SK-N-SH treated with all-trans-retinoic acid at 6 μM for 48 hours (cell line): Measurements from ENCODE around the gene CEP89.

Experiments used
- ARNTL ChIP-seq: fragments of 450-650 bp; formaldehyde crosslinking; IDR thresholded peaks from 2 replicates; pipeline ENCODE4 v1.5.0; 2020; ENCODE audit warnings: low read depth, mild to moderate bottlenecking, moderate library complexity, borderline replicate concordance
- BACH2 ChIP-seq: fragments of 250-450 bp; sonication (Bioruptor Pico); IDR thresholded peaks from 2 replicates; pipeline ENCODE4 v1.9.0; 2021; ENCODE audit warnings: mild to moderate bottlenecking, borderline replicate concordance
- ESRRG ChIP-seq: fragments of 250-450 bp; sonication (Bioruptor Pico); IDR thresholded peaks from 2 replicates; pipeline ENCODE4 v1.6.1; 2021; ENCODE audit warnings: mild to moderate bottlenecking
- OSR1 ChIP-seq: fragments of 250-450 bp; sonication (Bioruptor Pico); IDR thresholded peaks from 2 replicates; pipeline ENCODE4 v1.8.0; 2022; ENCODE audit warnings: moderate library complexity, mild to moderate bottlenecking, inconsistent platforms
- PATZ1 ChIP-seq: fragments of 250-450 bp; sonication (Bioruptor Pico); IDR thresholded peaks from 2 replicates; pipeline ENCODE4 v1.8.0; 2020; ENCODE audit warnings: mild to moderate bottlenecking, moderate library complexity, borderline replicate concordance
- PPARA ChIP-seq: fragments of 250-450 bp; sonication (Bioruptor Pico); IDR thresholded peaks from 2 replicates; pipeline ENCODE4 v1.5.0; 2020; ENCODE audit warnings: mild to moderate bottlenecking, borderline replicate concordance
- RARB ChIP-seq: fragments of 250-450 bp; sonication (Bioruptor Pico); IDR thresholded peaks from 2 replicates; pipeline ENCODE4 v1.8.0; 2021; ENCODE audit warnings: mild to moderate bottlenecking, moderate library complexity
- TSHZ2 ChIP-seq: fragments of 250-450 bp; sonication (Bioruptor Pico); IDR thresholded peaks from 2 replicates; pipeline ENCODE4 v1.5.0; 2020; ENCODE audit warnings: mild to moderate bottlenecking, moderate library complexity
- ZFP3 ChIP-seq: fragments of 250-450 bp; sonication (Bioruptor Pico); IDR thresholded peaks from 2 replicates; pipeline ENCODE4 v1.5.0; 2020; ENCODE audit warnings: mild to moderate bottlenecking, moderate library complexity
- ZFP30 ChIP-seq: fragments of 450-650 bp; formaldehyde crosslinking; IDR thresholded peaks from 2 replicates; pipeline ENCODE4 v1.5.0; 2022; ENCODE audit warnings: mild to moderate bottlenecking, moderate library complexity
- ZNF565 ChIP-seq: fragments of 450-650 bp; formaldehyde crosslinking; conservative IDR thresholded peaks from 2 replicates; pipeline ENCODE4 v1.5.0; 2020; ENCODE audit warnings: low read depth, mild to moderate bottlenecking, moderate library complexity
- ZNF8 ChIP-seq: fragments of 450-650 bp; formaldehyde crosslinking; IDR thresholded peaks from 2 replicates; pipeline ENCODE4 v1.5.0; 2020; ENCODE audit warnings: mild to moderate bottlenecking, moderate library complexity
- TF ChIP-seq, protein P1 (sequence below): fragments of 250-450 bp; sonication (Bioruptor Pico); IDR thresholded peaks from 2 replicates; pipeline ENCODE4 v1.8.0; 2021; ENCODE audit warnings: low read depth, mild to moderate bottlenecking, moderate library complexity, borderline replicate concordance
- TF ChIP-seq, protein P2 (sequence below): fragments of 250-450 bp; sonication (Bioruptor Pico); IDR thresholded peaks from 2 replicates; pipeline ENCODE4 v1.5.1; 2020; ENCODE audit warnings: low read depth, mild to moderate bottlenecking, moderate library complexity

- no peak for TF ChIP-seq ESRRG (CRISPR knock-in tag)
- TF ChIP-seq ZFP3 (CRISPR knock-in tag) = no peak
- no peak for TF ChIP-seq ZNF8 (CRISPR knock-in tag)
- no peak for TF ChIP-seq BACH2
- no peak for TF ChIP-seq ARNTL
- no peak for TF ChIP-seq OSR1
- TF ChIP-seq PATZ1 = no peak
- TF ChIP-seq ZNF565 (CRISPR knock-in tag) = no peak
- TF ChIP-seq PPARA (CRISPR knock-in tag) = no peak
- TF ChIP-seq, protein P1, sequence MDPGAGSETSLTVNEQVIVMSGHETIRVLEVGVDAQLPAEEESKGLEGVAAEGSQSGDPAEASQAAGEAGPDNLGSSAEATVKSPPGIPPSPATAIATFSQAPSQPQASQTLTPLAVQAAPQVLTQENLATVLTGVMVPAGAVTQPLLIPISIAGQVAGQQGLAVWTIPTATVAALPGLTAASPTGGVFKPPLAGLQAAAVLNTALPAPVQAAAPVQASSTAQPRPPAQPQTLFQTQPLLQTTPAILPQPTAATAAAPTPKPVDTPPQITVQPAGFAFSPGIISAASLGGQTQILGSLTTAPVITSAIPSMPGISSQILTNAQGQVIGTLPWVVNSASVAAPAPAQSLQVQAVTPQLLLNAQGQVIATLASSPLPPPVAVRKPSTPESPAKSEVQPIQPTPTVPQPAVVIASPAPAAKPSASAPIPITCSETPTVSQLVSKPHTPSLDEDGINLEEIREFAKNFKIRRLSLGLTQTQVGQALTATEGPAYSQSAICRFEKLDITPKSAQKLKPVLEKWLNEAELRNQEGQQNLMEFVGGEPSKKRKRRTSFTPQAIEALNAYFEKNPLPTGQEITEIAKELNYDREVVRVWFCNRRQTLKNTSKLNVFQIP (CRISPR knock-in tag) = no peak
- TF ChIP-seq ZFP30 = no peak
- TF ChIP-seq, protein P2, sequence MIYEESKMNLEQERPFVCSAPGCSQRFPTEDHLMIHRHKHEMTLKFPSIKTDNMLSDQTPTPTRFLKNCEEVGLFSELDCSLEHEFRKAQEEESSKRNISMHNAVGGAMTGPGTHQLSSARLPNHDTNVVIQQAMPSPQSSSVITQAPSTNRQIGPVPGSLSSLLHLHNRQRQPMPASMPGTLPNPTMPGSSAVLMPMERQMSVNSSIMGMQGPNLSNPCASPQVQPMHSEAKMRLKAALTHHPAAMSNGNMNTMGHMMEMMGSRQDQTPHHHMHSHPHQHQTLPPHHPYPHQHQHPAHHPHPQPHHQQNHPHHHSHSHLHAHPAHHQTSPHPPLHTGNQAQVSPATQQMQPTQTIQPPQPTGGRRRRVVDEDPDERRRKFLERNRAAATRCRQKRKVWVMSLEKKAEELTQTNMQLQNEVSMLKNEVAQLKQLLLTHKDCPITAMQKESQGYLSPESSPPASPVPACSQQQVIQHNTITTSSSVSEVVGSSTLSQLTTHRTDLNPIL (CRISPR knock-in tag) = no peak
- TF ChIP-seq TSHZ2 (CRISPR knock-in tag) = no peak
- no peak for TF ChIP-seq RARB (CRISPR knock-in tag)
These were observed 36.1 kb downstream of the CEP89 start for GRCh38 chr19:32935629-32936028.
